ENCODE measurements around the gene RBBP9. TPM values are rescaled to one million over a fixed set of nuclear protein-coding genes. Genes with fewer than 3 reads are reported as not detected.
A peak's percentile ranks its signal among the peaks of the same experiment; 100 is the strongest.
"Not testable (repeated sequence)": the region's sequence is repeated elsewhere in the genome, so short reads cannot be mapped to it uniquely, and the experiment has no call there.

The RBBP9 gene
- polyA plus RNA-seq, 1 donor from 2014 or later: 34.4 TPM

DNA sequence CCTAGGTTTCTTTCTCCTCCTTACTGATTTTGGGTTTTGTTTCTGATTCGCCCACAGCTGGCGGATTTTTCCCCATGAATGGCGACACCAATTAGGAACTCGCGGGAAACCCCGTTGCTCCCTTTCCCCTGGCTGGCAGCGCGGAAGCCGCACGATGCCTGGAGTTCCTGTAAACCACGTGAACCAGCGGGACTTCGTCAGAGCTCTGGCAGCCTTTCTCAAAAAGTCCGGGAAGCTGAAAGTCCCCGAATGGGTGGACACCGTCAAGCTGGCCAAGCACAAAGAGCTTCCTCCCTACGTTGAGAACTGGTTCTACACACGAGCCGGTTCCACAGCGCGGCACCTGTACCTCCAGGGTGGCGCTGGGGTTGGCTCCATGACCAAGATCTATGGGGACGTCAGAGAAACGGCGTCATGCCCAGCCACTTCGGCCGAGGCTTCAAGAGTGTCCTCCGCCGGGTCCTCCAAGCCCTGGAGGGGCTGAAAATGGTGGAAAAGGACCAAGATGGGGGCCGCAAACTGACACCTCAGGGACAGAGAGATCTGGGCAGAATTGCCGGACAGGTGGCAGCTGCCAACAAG, 7.5 kb upstream of the RBBP9 start:
- peaks cover 14% of the 10 kb centered on the region for H3K79me2 ChIP-seq (replicated peaks; ENCODE audit: insufficient read depth, low read length)
- TF ChIP-seq TAF1 (IDR thresholded peaks at IDR 0.05; ENCODE audit: low read depth) (no peak), SMC3 (conservative IDR thresholded peaks at IDR 0.05; ENCODE audit: poor library complexity) (no peak), RAD21 (conservative IDR thresholded peaks at IDR 0.05) (no peak), POLR2AphosphoS5 (IDR thresholded peaks at IDR 0.05) (no peak)
- TF ChIP-seq, protein P1, sequence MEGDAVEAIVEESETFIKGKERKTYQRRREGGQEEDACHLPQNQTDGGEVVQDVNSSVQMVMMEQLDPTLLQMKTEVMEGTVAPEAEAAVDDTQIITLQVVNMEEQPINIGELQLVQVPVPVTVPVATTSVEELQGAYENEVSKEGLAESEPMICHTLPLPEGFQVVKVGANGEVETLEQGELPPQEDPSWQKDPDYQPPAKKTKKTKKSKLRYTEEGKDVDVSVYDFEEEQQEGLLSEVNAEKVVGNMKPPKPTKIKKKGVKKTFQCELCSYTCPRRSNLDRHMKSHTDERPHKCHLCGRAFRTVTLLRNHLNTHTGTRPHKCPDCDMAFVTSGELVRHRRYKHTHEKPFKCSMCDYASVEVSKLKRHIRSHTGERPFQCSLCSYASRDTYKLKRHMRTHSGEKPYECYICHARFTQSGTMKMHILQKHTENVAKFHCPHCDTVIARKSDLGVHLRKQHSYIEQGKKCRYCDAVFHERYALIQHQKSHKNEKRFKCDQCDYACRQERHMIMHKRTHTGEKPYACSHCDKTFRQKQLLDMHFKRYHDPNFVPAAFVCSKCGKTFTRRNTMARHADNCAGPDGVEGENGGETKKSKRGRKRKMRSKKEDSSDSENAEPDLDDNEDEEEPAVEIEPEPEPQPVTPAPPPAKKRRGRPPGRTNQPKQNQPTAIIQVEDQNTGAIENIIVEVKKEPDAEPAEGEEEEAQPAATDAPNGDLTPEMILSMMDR (IDR thresholded peaks at IDR 0.05; ENCODE audit: poor library complexity, severe bottlenecking): no peak
- no peaks in the 10 kb centered on the region for H3F3A ChIP-seq (ENCODE audit: insufficient read depth, low read length, poor library complexity, severe bottlenecking)
- no peak overlapping the region for H2AFZ ChIP-seq (ENCODE audit: low read depth, low read length)
- H3K4me3 ChIP-seq (ENCODE audit: low read length): no peak overlapping the region
- no peaks in the 10 kb centered on the region for H3K36me3 ChIP-seq (ENCODE audit: insufficient read depth, low read length)
- H3K9ac ChIP-seq (ENCODE audit: low read length): no peak overlapping the region
- H3K9me2 ChIP-seq (ENCODE audit: insufficient read depth, low read length): no peaks in the 10 kb centered on the region
- H3K27ac ChIP-seq (ENCODE audit: low read length): no peak overlapping the region
- H3K27me3 ChIP-seq (ENCODE audit: insufficient read depth, low read depth, low read length): no peaks in the 10 kb centered on the region
- no peaks in the 10 kb centered on the region for H3K9me3 ChIP-seq (ENCODE audit: low read length)
- no peak overlapping the region for H3K4me2 ChIP-seq (ENCODE audit: low read length)
- no peaks in the 10 kb centered on the region for H4K20me1 ChIP-seq (ENCODE audit: insufficient read depth)

DNA sequence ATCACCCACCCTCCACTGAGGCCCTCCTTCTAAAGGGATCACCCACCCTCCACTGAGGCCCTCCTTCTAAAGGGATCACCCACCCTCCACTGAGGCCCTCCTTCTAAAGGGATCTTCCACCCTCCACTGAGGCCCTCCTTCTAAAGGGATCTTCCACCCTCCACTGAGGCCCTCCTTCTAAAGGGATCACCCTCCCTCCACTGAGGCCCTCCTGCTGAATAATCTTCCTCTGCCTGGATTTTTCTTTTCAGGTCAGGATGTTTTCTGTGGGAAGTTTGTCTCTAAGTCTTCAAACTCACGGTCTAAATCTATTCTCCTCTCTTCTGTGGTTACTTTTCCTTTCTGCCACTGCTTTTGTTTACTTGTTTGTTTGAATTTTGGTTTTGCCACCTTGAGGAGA, 4.6 kb upstream of the RBBP9 start:
- not testable (repeated sequence) for H2AFZ ChIP-seq (ENCODE audit: low read depth, low read length); H3F3A ChIP-seq (ENCODE audit: insufficient read depth, low read length, poor library complexity, severe bottlenecking); H3K36me3 ChIP-seq (ENCODE audit: insufficient read depth, low read length); H4K20me1 ChIP-seq (ENCODE audit: insufficient read depth); H3K9me2 ChIP-seq (ENCODE audit: insufficient read depth, low read length); H3K4me3 ChIP-seq (ENCODE audit: low read length); H3K9ac ChIP-seq (ENCODE audit: low read length); H3K27ac ChIP-seq (ENCODE audit: low read length); H3K79me2 ChIP-seq (replicated peaks; ENCODE audit: insufficient read depth, low read length); H3K4me2 ChIP-seq (ENCODE audit: low read length); H3K9me3 ChIP-seq (ENCODE audit: low read length); H3K27me3 ChIP-seq (ENCODE audit: insufficient read depth, low read depth, low read length)

DNA sequence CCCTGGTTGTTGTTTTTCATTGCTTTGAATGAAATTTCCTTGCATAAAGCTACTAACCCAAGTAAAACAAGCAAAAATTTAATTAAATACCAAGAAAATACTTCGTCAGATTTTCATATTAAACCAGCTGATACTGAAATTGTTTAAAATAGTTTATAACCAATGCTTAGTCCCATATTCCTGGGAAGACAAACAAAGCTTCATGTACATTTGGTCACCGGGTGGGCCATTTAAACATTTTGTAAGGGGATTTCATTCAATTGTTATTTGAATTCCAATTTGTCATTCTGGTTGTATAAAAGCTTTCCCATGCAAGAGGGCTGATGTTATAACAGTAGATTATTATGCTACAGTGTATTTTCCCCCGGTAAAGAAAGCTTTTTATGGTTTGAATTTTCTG, 578 bp upstream of the RBBP9 start:
- no peaks in the 10 kb centered on the region for H3K9me3 ChIP-seq (ENCODE audit: low read length)
- H3K4me3 ChIP-seq (ENCODE audit: low read length): peak overlapping the region; percentile 85
- H3K9me2 ChIP-seq (ENCODE audit: insufficient read depth, low read length): no peaks in the 10 kb centered on the region
- peak overlapping the region; percentile 83 for H3K4me2 ChIP-seq (ENCODE audit: low read length)
- H3F3A ChIP-seq (ENCODE audit: insufficient read depth, low read length, poor library complexity, severe bottlenecking): no peaks in the 10 kb centered on the region
- no peaks in the 10 kb centered on the region for H3K36me3 ChIP-seq (ENCODE audit: insufficient read depth, low read length)
- peak overlapping the region; percentile 88 for H3K27ac ChIP-seq (ENCODE audit: low read length)
- peak overlapping the region; percentile 75 for H3K9ac ChIP-seq (ENCODE audit: low read length)
- H2AFZ ChIP-seq (ENCODE audit: low read depth, low read length): peak overlapping the region; percentile 94
- peaks cover 3% of the 10 kb centered on the region for H3K79me2 ChIP-seq (replicated peaks; ENCODE audit: insufficient read depth, low read length)
- TF ChIP-seq POLR2AphosphoS5 (IDR thresholded peaks at IDR 0.05) (no peak), MXI1 (conservative IDR thresholded peaks at IDR 0.05; ENCODE audit: poor library complexity, severe bottlenecking) (no peak), EP300 (conservative IDR thresholded peaks at IDR 0.05; ENCODE audit: poor library complexity, severe bottlenecking) (no peak), SMC3 (conservative IDR thresholded peaks at IDR 0.05; ENCODE audit: poor library complexity) (no peak)
- TF ChIP-seq, protein P1 (IDR thresholded peaks at IDR 0.05; ENCODE audit: poor library complexity, severe bottlenecking): no peak
- TF ChIP-seq, protein P2, sequence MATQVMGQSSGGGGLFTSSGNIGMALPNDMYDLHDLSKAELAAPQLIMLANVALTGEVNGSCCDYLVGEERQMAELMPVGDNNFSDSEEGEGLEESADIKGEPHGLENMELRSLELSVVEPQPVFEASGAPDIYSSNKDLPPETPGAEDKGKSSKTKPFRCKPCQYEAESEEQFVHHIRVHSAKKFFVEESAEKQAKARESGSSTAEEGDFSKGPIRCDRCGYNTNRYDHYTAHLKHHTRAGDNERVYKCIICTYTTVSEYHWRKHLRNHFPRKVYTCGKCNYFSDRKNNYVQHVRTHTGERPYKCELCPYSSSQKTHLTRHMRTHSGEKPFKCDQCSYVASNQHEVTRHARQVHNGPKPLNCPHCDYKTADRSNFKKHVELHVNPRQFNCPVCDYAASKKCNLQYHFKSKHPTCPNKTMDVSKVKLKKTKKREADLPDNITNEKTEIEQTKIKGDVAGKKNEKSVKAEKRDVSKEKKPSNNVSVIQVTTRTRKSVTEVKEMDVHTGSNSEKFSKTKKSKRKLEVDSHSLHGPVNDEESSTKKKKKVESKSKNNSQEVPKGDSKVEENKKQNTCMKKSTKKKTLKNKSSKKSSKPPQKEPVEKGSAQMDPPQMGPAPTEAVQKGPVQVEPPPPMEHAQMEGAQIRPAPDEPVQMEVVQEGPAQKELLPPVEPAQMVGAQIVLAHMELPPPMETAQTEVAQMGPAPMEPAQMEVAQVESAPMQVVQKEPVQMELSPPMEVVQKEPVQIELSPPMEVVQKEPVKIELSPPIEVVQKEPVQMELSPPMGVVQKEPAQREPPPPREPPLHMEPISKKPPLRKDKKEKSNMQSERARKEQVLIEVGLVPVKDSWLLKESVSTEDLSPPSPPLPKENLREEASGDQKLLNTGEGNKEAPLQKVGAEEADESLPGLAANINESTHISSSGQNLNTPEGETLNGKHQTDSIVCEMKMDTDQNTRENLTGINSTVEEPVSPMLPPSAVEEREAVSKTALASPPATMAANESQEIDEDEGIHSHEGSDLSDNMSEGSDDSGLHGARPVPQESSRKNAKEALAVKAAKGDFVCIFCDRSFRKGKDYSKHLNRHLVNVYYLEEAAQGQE (IDR thresholded peaks at IDR 0.05; ENCODE audit: borderline replicate concordance): no peak
- no peaks in the 10 kb centered on the region for H4K20me1 ChIP-seq (ENCODE audit: insufficient read depth)
- no peaks in the 10 kb centered on the region for H3K27me3 ChIP-seq (ENCODE audit: insufficient read depth, low read depth, low read length)
